ENCODE results near the gene SLC25A51.

GRCh38 chr9:37953206-37953774 lies 49.4 kb upstream of the SLC25A51 start:
- TF ChIP-seq CTCF (IDR thresholded peaks at IDR 0.05) (no peak), POLR2A (IDR thresholded peaks at IDR 0.05) (no peak)

Measured in heart left ventricle (tissue), 13 donors.